GM04504 (cell line): ENCODE measurements around the gene RASGRP1.

Experiments used
- DNase-seq: peaks from one replicate; pipeline ENCODE4 v3.0.0-alpha.2; 2012; ENCODE audit warnings: low read depth

Gene RASGRP1

GRCh38 chr15:38535491-38536200, 29.0 kb downstream of the RASGRP1 start:
- DNase-seq, result no peak

GRCh38 chr15:38534691-38535090, 29.9 kb downstream of the RASGRP1 start:
- DNase-seq, result no peak

- DNase-seq, result no peak
These were observed 30.7 kb downstream of the RASGRP1 start for GRCh38 chr15:38533926-38534325.

- DNase-seq, result no peak
These were observed 31.1 kb downstream of the RASGRP1 start for GRCh38 chr15:38533416-38533915.

- DNase-seq, result no peak
These were observed 31.9 kb downstream of the RASGRP1 start for GRCh38 chr15:38532728-38533127.

GRCh38 chr15:38531509-38531908, 33.1 kb downstream of the RASGRP1 start:
- DNase-seq, result no peak

GRCh38 chr15:38530113-38530512, 34.5 kb downstream of the RASGRP1 start:
- no peak for DNase-seq

- DNase-seq, result no peak
These were observed 36.3 kb downstream of the RASGRP1 start for GRCh38 chr15:38528294-38528693.

GRCh38 chr15:38526158-38526557, 38.5 kb downstream of the RASGRP1 start:
- DNase-seq, result no peak

GRCh38 chr15:38525489-38525888, 39.1 kb downstream of the RASGRP1 start:
- DNase-seq, result no peak

- no peak for DNase-seq
These were observed 40.5 kb downstream of the RASGRP1 start for GRCh38 chr15:38524156-38524555.

- DNase-seq, result no peak
These were observed 41.7 kb downstream of the RASGRP1 start for GRCh38 chr15:38522922-38523321.

GRCh38 chr15:38521316-38521715, 43.3 kb downstream of the RASGRP1 start:
- DNase-seq, result no peak

GRCh38 chr15:38520035-38520434, 44.6 kb downstream of the RASGRP1 start:
- no peak for DNase-seq

- DNase-seq, result no peak
These were observed 46.5 kb downstream of the RASGRP1 start for GRCh38 chr15:38518084-38518483.

GRCh38 chr15:38517312-38517975, 47.2 kb downstream of the RASGRP1 start:
- no peak for DNase-seq

- DNase-seq, result no peak
These were observed 48.0 kb downstream of the RASGRP1 start for GRCh38 chr15:38516626-38517025.

GRCh38 chr15:38514601-38515000, 50.0 kb downstream of the RASGRP1 start:
- no peak for DNase-seq

GRCh38 chr15:38512901-38513300, 51.7 kb downstream of the RASGRP1 start:
- DNase-seq, result no peak

- DNase-seq, result no peak
These were observed 55.5 kb downstream of the RASGRP1 start for GRCh38 chr15:38509152-38509551.

GRCh38 chr15:38508647-38509046, 56.0 kb downstream of the RASGRP1 start:
- DNase-seq, result no peak

GRCh38 chr15:38507570-38507969, 57.0 kb downstream of the RASGRP1 start:
- DNase-seq, result no peak

GRCh38 chr15:38506997-38507396, 57.6 kb downstream of the RASGRP1 start:
- no peak for DNase-seq
